ENCODE results near the gene RBCK1.

RBCK1 gene

GRCh38 chr20:414161-414560, 6.1 kb downstream of the RBCK1 start:
- ChIA-PET POLR2A (interaction anchor here (0.7 kb wide), 1 partner anchor 32 kb away, joined by 3 read pairs; no protein-coding TSS in a partner anchor), CTCF (interaction anchor here (0.9 to 2.3 kb wide), 4 partner anchors 16 to 65 kb away, joined by 3 to 7 read pairs (median 4); no protein-coding TSS in a partner anchor)
- H3K4me3 ChIP-seq (ENCODE audit: low read depth, low read length), result no peak overlapping the region
- no peak for DNase-seq (ENCODE audit: low read depth, low spot score)
- no peak for TF ChIP-seq CTCF (IDR thresholded peaks at IDR 0.05; ENCODE audit: insufficient read depth, low read length, missing control alignments)

GRCh38 chr20:415820-416322, 7.8 kb downstream of the RBCK1 start:
- CTCF ChIA-PET, result no interaction called here
- POLR2A ChIA-PET, result no interaction called here
- H3K4me3 ChIP-seq (ENCODE audit: low read depth, low read length), result no peak overlapping the region
- no peak for DNase-seq (ENCODE audit: low read depth, low spot score)
- TF ChIP-seq CTCF (IDR thresholded peaks at IDR 0.05; ENCODE audit: insufficient read depth, low read length, missing control alignments), result no peak

- CTCF ChIA-PET, result no interaction called here
Measured at GRCh38 chr20:416950-417800, 9.1 kb downstream of the RBCK1 start.

GRCh38 chr20:417801-418342, 9.8 kb downstream of the RBCK1 start:
- TF ChIP-seq CTCF (IDR thresholded peaks at IDR 0.05; ENCODE audit: insufficient read depth, low read length, missing control alignments), result no peak
- POLR2A ChIA-PET, result no interaction called here
- CTCF ChIA-PET, result no interaction called here
- no peak overlapping the region for H3K4me3 ChIP-seq (ENCODE audit: low read depth, low read length)
- DNase-seq (ENCODE audit: low read depth, low spot score), result no peak

More at GRCh38 chr20:416950-417800, 9.1 kb downstream of the RBCK1 start:
- no peak for DNase-seq (ENCODE audit: low read depth, low spot score)
- TF ChIP-seq CTCF (IDR thresholded peaks at IDR 0.05; ENCODE audit: insufficient read depth, low read length, missing control alignments), result no peak
- POLR2A ChIA-PET, result no interaction called here
- no peak overlapping the region for H3K4me3 ChIP-seq (ENCODE audit: low read depth, low read length)

- DNase-seq (ENCODE audit: low read depth, low spot score), result no peak
- no peak for TF ChIP-seq CTCF (IDR thresholded peaks at IDR 0.05; ENCODE audit: insufficient read depth, low read length, missing control alignments)
- H3K4me3 ChIP-seq (ENCODE audit: low read depth, low read length), result no peak overlapping the region
- POLR2A ChIA-PET, result no interaction called here
- CTCF ChIA-PET, result no interaction called here
Measured at GRCh38 chr20:418858-419365, 10.8 kb downstream of the RBCK1 start.

GRCh38 chr20:419556-420165, 11.6 kb downstream of the RBCK1 start:
- no peak for TF ChIP-seq CTCF (IDR thresholded peaks at IDR 0.05; ENCODE audit: insufficient read depth, low read length, missing control alignments)
- DNase-seq (ENCODE audit: low read depth, low spot score), result no peak
- H3K4me3 ChIP-seq (ENCODE audit: low read depth, low read length), result no peak overlapping the region
- ChIA-PET POLR2A (no interaction called here), CTCF (interaction anchor here (1.5 kb wide), 1 partner anchor 18 kb away, joined by 4 read pairs; no protein-coding TSS in a partner anchor)

Measured in AG04449 (cell line).